ENCODE measurements around the gene HHEX. TPM values are rescaled to one million over a fixed set of nuclear protein-coding genes. Genes with fewer than 3 reads are reported as not detected.

The HHEX gene
- polyA plus RNA-seq, 1 donor from 2014 or later, result not detected

DNA sequence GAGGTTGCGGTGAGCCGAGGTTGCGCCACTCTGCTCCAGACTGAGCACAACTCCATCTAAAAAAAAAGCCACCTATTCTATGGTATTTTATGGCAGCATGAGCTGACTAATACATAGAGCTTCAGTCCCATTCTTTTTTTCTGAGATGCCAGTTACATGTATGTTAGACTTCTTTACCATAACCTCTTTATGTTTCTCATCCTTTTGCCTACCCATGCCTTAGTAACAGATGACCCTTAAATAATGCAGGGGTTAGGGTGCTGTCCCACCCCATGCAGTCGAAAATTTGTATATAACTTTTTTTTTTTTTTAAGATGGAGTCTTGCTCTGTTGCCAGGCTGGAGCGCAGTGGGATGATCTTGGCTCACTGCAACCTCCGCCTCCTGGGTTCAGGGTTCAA, 22.7 kb upstream of the HHEX start:
- Histone ChIP-seq H3K4me3 (ENCODE audit: low read length) (no peak overlapping the region), H3K27me3 (ENCODE audit: insufficient read depth, low read depth, low read length) (no peaks in the 10 kb centered on the region), H4K20me1 (ENCODE audit: insufficient read depth) (no peaks in the 10 kb centered on the region), H3K9me2 (ENCODE audit: insufficient read depth, low read length) (no peaks in the 10 kb centered on the region), H3K4me2 (ENCODE audit: low read length) (no peak overlapping the region), H3K9me3 (ENCODE audit: low read length) (no peaks in the 10 kb centered on the region), H3K9ac (ENCODE audit: low read length) (no peak overlapping the region), H2AFZ (ENCODE audit: low read depth, low read length) (no peak overlapping the region), H3K27ac (ENCODE audit: low read length) (no peak overlapping the region), H3K79me2 (replicated peaks; ENCODE audit: insufficient read depth, low read length) (no peaks in the 10 kb centered on the region), H3F3A (ENCODE audit: insufficient read depth, low read length, poor library complexity, severe bottlenecking) (no peaks in the 10 kb centered on the region), H3K36me3 (ENCODE audit: insufficient read depth, low read length) (no peaks in the 10 kb centered on the region)
- TF ChIP-seq POLR2AphosphoS5 (IDR thresholded peaks at IDR 0.05), result no peak
- no peak for TF ChIP-seq TAF1 (IDR thresholded peaks at IDR 0.05; ENCODE audit: low read depth)
- TF ChIP-seq EZH2 (IDR thresholded peaks at IDR 0.05; ENCODE audit: borderline replicate concordance, insufficient read depth, low read length, poor library complexity, severe bottlenecking), result no peak
- no peak for TF ChIP-seq SMC3 (conservative IDR thresholded peaks at IDR 0.05; ENCODE audit: poor library complexity)
- TF ChIP-seq, protein P1, sequence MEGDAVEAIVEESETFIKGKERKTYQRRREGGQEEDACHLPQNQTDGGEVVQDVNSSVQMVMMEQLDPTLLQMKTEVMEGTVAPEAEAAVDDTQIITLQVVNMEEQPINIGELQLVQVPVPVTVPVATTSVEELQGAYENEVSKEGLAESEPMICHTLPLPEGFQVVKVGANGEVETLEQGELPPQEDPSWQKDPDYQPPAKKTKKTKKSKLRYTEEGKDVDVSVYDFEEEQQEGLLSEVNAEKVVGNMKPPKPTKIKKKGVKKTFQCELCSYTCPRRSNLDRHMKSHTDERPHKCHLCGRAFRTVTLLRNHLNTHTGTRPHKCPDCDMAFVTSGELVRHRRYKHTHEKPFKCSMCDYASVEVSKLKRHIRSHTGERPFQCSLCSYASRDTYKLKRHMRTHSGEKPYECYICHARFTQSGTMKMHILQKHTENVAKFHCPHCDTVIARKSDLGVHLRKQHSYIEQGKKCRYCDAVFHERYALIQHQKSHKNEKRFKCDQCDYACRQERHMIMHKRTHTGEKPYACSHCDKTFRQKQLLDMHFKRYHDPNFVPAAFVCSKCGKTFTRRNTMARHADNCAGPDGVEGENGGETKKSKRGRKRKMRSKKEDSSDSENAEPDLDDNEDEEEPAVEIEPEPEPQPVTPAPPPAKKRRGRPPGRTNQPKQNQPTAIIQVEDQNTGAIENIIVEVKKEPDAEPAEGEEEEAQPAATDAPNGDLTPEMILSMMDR (IDR thresholded peaks at IDR 0.05; ENCODE audit: poor library complexity, severe bottlenecking), result no peak
- no peak for TF ChIP-seq RAD21 (conservative IDR thresholded peaks at IDR 0.05)
- no peak for TF ChIP-seq MXI1 (conservative IDR thresholded peaks at IDR 0.05; ENCODE audit: poor library complexity, severe bottlenecking)
- TF ChIP-seq, protein P2, sequence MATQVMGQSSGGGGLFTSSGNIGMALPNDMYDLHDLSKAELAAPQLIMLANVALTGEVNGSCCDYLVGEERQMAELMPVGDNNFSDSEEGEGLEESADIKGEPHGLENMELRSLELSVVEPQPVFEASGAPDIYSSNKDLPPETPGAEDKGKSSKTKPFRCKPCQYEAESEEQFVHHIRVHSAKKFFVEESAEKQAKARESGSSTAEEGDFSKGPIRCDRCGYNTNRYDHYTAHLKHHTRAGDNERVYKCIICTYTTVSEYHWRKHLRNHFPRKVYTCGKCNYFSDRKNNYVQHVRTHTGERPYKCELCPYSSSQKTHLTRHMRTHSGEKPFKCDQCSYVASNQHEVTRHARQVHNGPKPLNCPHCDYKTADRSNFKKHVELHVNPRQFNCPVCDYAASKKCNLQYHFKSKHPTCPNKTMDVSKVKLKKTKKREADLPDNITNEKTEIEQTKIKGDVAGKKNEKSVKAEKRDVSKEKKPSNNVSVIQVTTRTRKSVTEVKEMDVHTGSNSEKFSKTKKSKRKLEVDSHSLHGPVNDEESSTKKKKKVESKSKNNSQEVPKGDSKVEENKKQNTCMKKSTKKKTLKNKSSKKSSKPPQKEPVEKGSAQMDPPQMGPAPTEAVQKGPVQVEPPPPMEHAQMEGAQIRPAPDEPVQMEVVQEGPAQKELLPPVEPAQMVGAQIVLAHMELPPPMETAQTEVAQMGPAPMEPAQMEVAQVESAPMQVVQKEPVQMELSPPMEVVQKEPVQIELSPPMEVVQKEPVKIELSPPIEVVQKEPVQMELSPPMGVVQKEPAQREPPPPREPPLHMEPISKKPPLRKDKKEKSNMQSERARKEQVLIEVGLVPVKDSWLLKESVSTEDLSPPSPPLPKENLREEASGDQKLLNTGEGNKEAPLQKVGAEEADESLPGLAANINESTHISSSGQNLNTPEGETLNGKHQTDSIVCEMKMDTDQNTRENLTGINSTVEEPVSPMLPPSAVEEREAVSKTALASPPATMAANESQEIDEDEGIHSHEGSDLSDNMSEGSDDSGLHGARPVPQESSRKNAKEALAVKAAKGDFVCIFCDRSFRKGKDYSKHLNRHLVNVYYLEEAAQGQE (IDR thresholded peaks at IDR 0.05; ENCODE audit: borderline replicate concordance), result no peak
- TF ChIP-seq EP300 (conservative IDR thresholded peaks at IDR 0.05; ENCODE audit: poor library complexity, severe bottlenecking), result no peak

DNA sequence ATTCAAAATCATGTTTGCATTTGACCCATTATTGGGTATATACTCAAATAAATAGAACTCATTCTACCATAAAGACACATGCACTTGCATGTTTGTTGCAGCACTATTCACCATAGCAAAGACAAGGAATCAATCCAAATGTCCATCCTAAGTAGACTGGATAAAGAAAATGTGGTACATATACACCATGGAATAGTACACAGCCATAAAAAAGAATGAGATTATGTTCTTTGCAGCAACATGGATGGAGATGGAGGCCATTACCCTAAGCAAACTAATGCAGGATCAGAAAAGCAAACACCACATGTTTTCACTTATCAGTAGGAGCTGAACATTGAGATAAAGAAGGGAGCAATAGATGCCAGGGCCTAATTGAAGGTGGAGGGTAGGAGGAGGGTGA, 12.0 kb upstream of the HHEX start:
- no peaks in the 10 kb centered on the region for H3K36me3 ChIP-seq (ENCODE audit: insufficient read depth, low read length)
- no peaks in the 10 kb centered on the region for H3K9me3 ChIP-seq (ENCODE audit: low read length)
- H3K27ac ChIP-seq (ENCODE audit: low read length), result no peak overlapping the region
- TF ChIP-seq TAF1 (IDR thresholded peaks at IDR 0.05; ENCODE audit: low read depth), result no peak
- TF ChIP-seq MXI1 (conservative IDR thresholded peaks at IDR 0.05; ENCODE audit: poor library complexity, severe bottlenecking), result no peak
- TF ChIP-seq, protein P2 (IDR thresholded peaks at IDR 0.05; ENCODE audit: borderline replicate concordance), result no peak
- TF ChIP-seq, protein P1 (IDR thresholded peaks at IDR 0.05; ENCODE audit: poor library complexity, severe bottlenecking), result no peak
- TF ChIP-seq EP300 (conservative IDR thresholded peaks at IDR 0.05; ENCODE audit: poor library complexity, severe bottlenecking), result no peak
- no peak for TF ChIP-seq POLR2AphosphoS5 (IDR thresholded peaks at IDR 0.05)
- no peak for TF ChIP-seq RAD21 (conservative IDR thresholded peaks at IDR 0.05)
- H3K9ac ChIP-seq (ENCODE audit: low read length), result no peak overlapping the region
- no peaks in the 10 kb centered on the region for H3F3A ChIP-seq (ENCODE audit: insufficient read depth, low read length, poor library complexity, severe bottlenecking)
- H3K4me3 ChIP-seq (ENCODE audit: low read length), result no peak overlapping the region
- no peaks in the 10 kb centered on the region for H3K79me2 ChIP-seq (replicated peaks; ENCODE audit: insufficient read depth, low read length)
- no peak overlapping the region for H3K4me2 ChIP-seq (ENCODE audit: low read length)
- H4K20me1 ChIP-seq (ENCODE audit: insufficient read depth), result no peaks in the 10 kb centered on the region
- H3K27me3 ChIP-seq (ENCODE audit: insufficient read depth, low read depth, low read length), result no peaks in the 10 kb centered on the region
- H2AFZ ChIP-seq (ENCODE audit: low read depth, low read length), result no peak overlapping the region
- H3K9me2 ChIP-seq (ENCODE audit: insufficient read depth, low read length), result no peaks in the 10 kb centered on the region
